SU-DHL-6 (cell line): ENCODE results near the gene HMGCR.

ENCODE experiments used
- H2AFZ ChIP-seq: fragments of 200-600 bp; sonication (generic); 2 replicates; pipeline ENCODE4 v1.6.1; 2014; ENCODE audit warnings: low read depth, mild to moderate bottlenecking, moderate library complexity, mixed read lengths, antibody characterized with exemption, low read length; ENCODE audit not compliant: severe bottlenecking
- H3F3A ChIP-seq: fragments of 200-600 bp; shearing (Covaris generic); 2 replicates; pipeline ENCODE4 v1.6.0; 2016; ENCODE audit warnings: antibody characterized with exemption, mild to moderate bottlenecking; ENCODE audit not compliant: insufficient read depth
- H3K27ac ChIP-seq: fragments of 200-600 bp; sonication (generic); 2 replicates; pipeline ENCODE4 v1.5.1; 2016; ENCODE audit warnings: low read depth, mild to moderate bottlenecking, low read length, moderate library complexity, mixed read lengths
- H3K27me3 ChIP-seq: fragments of 200-600 bp; sonication (generic), shearing (Covaris generic); 2 replicates; pipeline ENCODE4 v1.6.0; 2014; ENCODE audit warnings: mild to moderate bottlenecking, low read length
- H3K36me3 ChIP-seq: fragments of 200-600 bp; sonication (generic); 2 replicates; pipeline ENCODE4 v1.6.1; 2014; ENCODE audit warnings: mild to moderate bottlenecking, low read length, mixed read lengths
- H3K4me2 ChIP-seq: fragments of 300-600, 200-600 bp; shearing (Covaris generic), sonication (generic); 2 replicates; pipeline ENCODE4 v1.6.0; 2014; ENCODE audit warnings: low read length, low read depth, mild to moderate bottlenecking; ENCODE audit not compliant: poor library complexity, severe bottlenecking
- H3K4me3 ChIP-seq: fragments of 200-600 bp; sonication (generic); 2 replicates; pipeline ENCODE4 v1.5.1; 2014; ENCODE audit warnings: antibody characterized with exemption, low read length, mild to moderate bottlenecking, mixed read lengths; ENCODE audit not compliant: insufficient read depth, poor library complexity, severe bottlenecking
- H3K79me2 ChIP-seq: fragments of 200-600 bp; sonication (generic); 2 replicates; pipeline ENCODE4 v1.6.1; 2014; ENCODE audit warnings: mild to moderate bottlenecking, low read length, moderate library complexity; ENCODE audit not compliant: insufficient read depth
- H3K9ac ChIP-seq: fragments of 200-600 bp; sonication (generic); 2 replicates; pipeline ENCODE4 v1.7.0; 2014; ENCODE audit warnings: mild to moderate bottlenecking, low read length
- H3K9me2 ChIP-seq: fragments of 200-600 bp; sonication (generic); replicated peaks from 2 replicates; pipeline ENCODE4 v1.6.1; 2014; ENCODE audit warnings: low read length; ENCODE audit not compliant: insufficient read depth
- H3K9me3 ChIP-seq: fragments of 200-600 bp; sonication (generic); 2 replicates; pipeline ENCODE4 v1.6.1; 2014; ENCODE audit warnings: low read length, mixed read lengths; ENCODE audit not compliant: insufficient read depth
- H4K20me1 ChIP-seq: fragments of 200-600 bp; sonication (generic); 2 replicates; pipeline ENCODE4 v1.6.1; 2014; ENCODE audit warnings: low read depth, mild to moderate bottlenecking, antibody characterized with exemption, low read length, moderate library complexity, mixed read lengths
- CTCF ChIP-seq: fragments of 200-600 bp; sonication (generic); IDR thresholded peaks from one replicate; pipeline ENCODE4 v1.5.1; 2017; ENCODE audit warnings: antibody characterized with exemption, mild to moderate bottlenecking, low read length, moderate library complexity; ENCODE audit not compliant: insufficient read depth, poor library complexity, severe bottlenecking
- EZH2phosphoT487 ChIP-seq: fragments of 200-600 bp; sonication (generic), shearing (Covaris generic); conservative IDR thresholded peaks from 2 replicates; pipeline ENCODE4 v1.6.1; 2018; ENCODE audit warnings: mild to moderate bottlenecking, antibody characterized with exemption, low read length, moderate library complexity, mixed read lengths

HMGCR gene

GRCh38 chr5:75368391-75368790, 31.4 kb downstream of the HMGCR start:
- Histone ChIP-seq H2AFZ (no peak overlapping the region), H3F3A (peaks cover 6% of the 10 kb centered on the region; the same call in 1 of the 2 replicates), H3K4me3 (no peak overlapping the region), H3K9me2 (no peaks in the 10 kb centered on the region), H3K79me2 (no peaks in the 10 kb centered on the region), H3K27me3 (no peaks in the 10 kb centered on the region), H3K36me3 (no peaks in the 10 kb centered on the region), H4K20me1 (no peaks in the 10 kb centered on the region), H3K4me2 (no peak overlapping the region), H3K27ac (no peak overlapping the region), H3K9ac (no peak overlapping the region), H3K9me3 (no peaks in the 10 kb centered on the region)
- no peak for TF ChIP-seq EZH2phosphoT487
- TF ChIP-seq CTCF: no peak

GRCh38 chr5:75373862-75374261, 36.8 kb downstream of the HMGCR start:
- TF ChIP-seq CTCF (no peak), EZH2phosphoT487 (no peak)
- H3K9me2 ChIP-seq: no peaks in the 10 kb centered on the region
- H3F3A ChIP-seq: no peaks in the 10 kb centered on the region
- H3K27ac ChIP-seq: no peak overlapping the region
- no peaks in the 10 kb centered on the region for H3K27me3 ChIP-seq
- no peaks in the 10 kb centered on the region for H4K20me1 ChIP-seq
- H3K9ac ChIP-seq: no peak overlapping the region
- H3K4me2 ChIP-seq: no peak overlapping the region
- no peak overlapping the region for H3K4me3 ChIP-seq
- no peaks in the 10 kb centered on the region for H3K9me3 ChIP-seq
- H3K36me3 ChIP-seq: no peaks in the 10 kb centered on the region
- no peaks in the 10 kb centered on the region for H3K79me2 ChIP-seq
- H2AFZ ChIP-seq: no peak overlapping the region

- Histone ChIP-seq H3K9ac (no peak overlapping the region), H3K79me2 (no peaks in the 10 kb centered on the region), H3K9me2 (no peaks in the 10 kb centered on the region), H3K9me3 (no peaks in the 10 kb centered on the region), H2AFZ (no peak overlapping the region), H3K27ac (no peak overlapping the region), H3K36me3 (no peaks in the 10 kb centered on the region), H3K4me3 (no peak overlapping the region), H3F3A (no peaks in the 10 kb centered on the region), H4K20me1 (no peaks in the 10 kb centered on the region), H3K4me2 (no peak overlapping the region), H3K27me3 (no peaks in the 10 kb centered on the region)
- TF ChIP-seq EZH2phosphoT487 (no peak), CTCF (no peak)
Observed at GRCh38 chr5:75374394-75374814, 37.4 kb downstream of the HMGCR start.

GRCh38 chr5:75375414-75375813, 38.4 kb downstream of the HMGCR start:
- no peaks in the 10 kb centered on the region for H3K79me2 ChIP-seq

More at GRCh38 chr5:75375414-75375813, 38.4 kb downstream of the HMGCR start:
- Histone ChIP-seq H2AFZ (no peak overlapping the region), H3K4me3 (no peak overlapping the region), H3K27me3 (no peaks in the 10 kb centered on the region), H3K9me3 (no peaks in the 10 kb centered on the region), H3K36me3 (no peaks in the 10 kb centered on the region), H3F3A (no peaks in the 10 kb centered on the region), H3K9me2 (no peaks in the 10 kb centered on the region), H3K9ac (no peak overlapping the region), H3K4me2 (no peak overlapping the region), H3K27ac (no peak overlapping the region), H4K20me1 (no peaks in the 10 kb centered on the region)
- no peak for TF ChIP-seq CTCF
- TF ChIP-seq EZH2phosphoT487: no peak
